Nephron progenitor cell (in vitro differentiated cells): ENCODE data around the gene WDFY3.
A peak's percentile ranks its signal among the peaks of the same experiment; 100 is the strongest.

Source experiments
- DNase-seq: peaks from one replicate; pipeline ENCODE4 v3.0.0; 2021
- H3K27ac Mint-ChIP-seq: 2 replicates; pipeline ENCODE4 v1.8.0; 2021; ENCODE audit warnings: mild to moderate bottlenecking, moderate library complexity, mixed read lengths
- H3K27me3 Mint-ChIP-seq: 2 replicates; pipeline ENCODE4 v1.8.0; 2021; ENCODE audit warnings: mild to moderate bottlenecking, low read depth, mixed read lengths; ENCODE audit not compliant: poor library complexity
- H3K36me3 Mint-ChIP-seq: 2 replicates; pipeline ENCODE4 v1.8.0; 2021; ENCODE audit warnings: low read depth, mixed read lengths
- H3K4me1 Mint-ChIP-seq: 2 replicates; pipeline ENCODE4 v1.8.0; 2021; ENCODE audit warnings: mixed read lengths
- H3K4me3 Mint-ChIP-seq: 2 replicates; pipeline ENCODE4 v1.8.0; 2021; ENCODE audit warnings: mild to moderate bottlenecking, moderate library complexity, mixed read lengths
- H3K9me3 Mint-ChIP-seq: 2 replicates; pipeline ENCODE4 v1.8.0; 2021; ENCODE audit warnings: mild to moderate bottlenecking, moderate library complexity, mixed read lengths
- CTCF ChIP-seq: fragments of 200-600 bp; sonication (generic); IDR thresholded peaks from 2 replicates; pipeline ENCODE4 v1.5.0; 2021; ENCODE audit warnings: antibody characterized with exemption

The WDFY3 gene

GRCh38 chr4:84892950-84893349 is 73.5 kb downstream of the WDFY3 start:
- Mint-ChIP-seq H3K36me3 (peaks cover 23% of the 10 kb centered on the region), H3K4me3 (no peak overlapping the region), H3K4me1 (peaks cover 9% of the 10 kb centered on the region), H3K9me3 (no peaks in the 10 kb centered on the region), H3K27ac (peak overlapping the region; percentile 37), H3K27me3 (no peaks in the 10 kb centered on the region)
- no peak for DNase-seq
- TF ChIP-seq CTCF = no peak

GRCh38 chr4:84887824-84888223 is 78.7 kb downstream of the WDFY3 start:
- no peak for DNase-seq
- no peak overlapping the region for H3K27ac Mint-ChIP-seq

GRCh38 chr4:84879651-84880200 is 86.8 kb downstream of the WDFY3 start:
- no peaks in the 10 kb centered on the region for H3K4me1 Mint-ChIP-seq
- no peaks in the 10 kb centered on the region for H3K27me3 Mint-ChIP-seq
- peaks cover 48% of the 10 kb centered on the region for H3K36me3 Mint-ChIP-seq
- no peak for DNase-seq
- no peaks in the 10 kb centered on the region for H3K9me3 Mint-ChIP-seq
- no peak for TF ChIP-seq CTCF
- no peak overlapping the region for H3K27ac Mint-ChIP-seq
- no peak overlapping the region for H3K4me3 Mint-ChIP-seq

More at GRCh38 chr4:84887824-84888223, 78.7 kb downstream of the WDFY3 start:
- Mint-ChIP-seq H3K27me3 (no peaks in the 10 kb centered on the region), H3K36me3 (peaks cover 26% of the 10 kb centered on the region), H3K4me3 (no peak overlapping the region), H3K9me3 (no peaks in the 10 kb centered on the region), H3K4me1 (peaks cover 7% of the 10 kb centered on the region)
- no peak for TF ChIP-seq CTCF

GRCh38 chr4:84878546-84878945 is 87.9 kb downstream of the WDFY3 start:
- no peak for DNase-seq
- no peaks in the 10 kb centered on the region for H3K9me3 Mint-ChIP-seq
- TF ChIP-seq CTCF = no peak

GRCh38 chr4:84878090-84878489 is 88.4 kb downstream of the WDFY3 start:
- H3K27ac Mint-ChIP-seq = no peak overlapping the region
- H3K27me3 Mint-ChIP-seq = no peaks in the 10 kb centered on the region
- H3K4me3 Mint-ChIP-seq = no peak overlapping the region
- H3K4me1 Mint-ChIP-seq = no peaks in the 10 kb centered on the region
- H3K36me3 Mint-ChIP-seq = peaks cover 55% of the 10 kb centered on the region
- no peak for TF ChIP-seq CTCF
- H3K9me3 Mint-ChIP-seq = no peaks in the 10 kb centered on the region
- no peak for DNase-seq

More at GRCh38 chr4:84878546-84878945, 87.9 kb downstream of the WDFY3 start:
- no peaks in the 10 kb centered on the region for H3K4me1 Mint-ChIP-seq
- no peak overlapping the region for H3K4me3 Mint-ChIP-seq
- H3K27me3 Mint-ChIP-seq = no peaks in the 10 kb centered on the region
- no peak overlapping the region for H3K27ac Mint-ChIP-seq
- H3K36me3 Mint-ChIP-seq = peaks cover 55% of the 10 kb centered on the region

- TF ChIP-seq CTCF = no peak
- H3K4me1 Mint-ChIP-seq = no peaks in the 10 kb centered on the region
- no peak overlapping the region for H3K4me3 Mint-ChIP-seq
- H3K36me3 Mint-ChIP-seq = peaks cover 59% of the 10 kb centered on the region
- no peaks in the 10 kb centered on the region for H3K27me3 Mint-ChIP-seq
- no peaks in the 10 kb centered on the region for H3K9me3 Mint-ChIP-seq
- no peak for DNase-seq
- no peak overlapping the region for H3K27ac Mint-ChIP-seq
Observed at GRCh38 chr4:84877051-84877833, 89.2 kb downstream of the WDFY3 start.
